Measurements from ENCODE around the gene CHKA. TPM values are rescaled to one million over a fixed set of nuclear protein-coding genes. Genes with fewer than 3 reads are reported as not detected.

The CHKA gene
- total RNA-seq, 1 donor from 2014 or later = 60.4 TPM

GRCh38 chr11:68081691-68082090, 39.5 kb downstream of the CHKA start:
- Mint-ChIP-seq H3K27ac (no peak overlapping the region), H3K4me3 (ENCODE audit: low read depth) (no peak overlapping the region), H3K4me1 (ENCODE audit: low read depth) (peaks cover 2% of the 10 kb centered on the region), H3K36me3 (ENCODE audit: insufficient read depth) (peaks cover 8% of the 10 kb centered on the region), H3K9me3 (ENCODE audit: low read depth) (no peaks in the 10 kb centered on the region), H3K27me3 (no peaks in the 10 kb centered on the region)
- DNase-seq (ENCODE audit: low spot score, unreplicated experiment) = no peak
- TF ChIP-seq CTCF (IDR thresholded peaks at IDR 0.05; ENCODE audit: unreplicated experiment) = no peak

- Mint-ChIP-seq H3K36me3 (ENCODE audit: insufficient read depth) (peaks cover 8% of the 10 kb centered on the region), H3K27me3 (no peaks in the 10 kb centered on the region), H3K27ac (no peak overlapping the region)
These were observed 40.3 kb downstream of the CHKA start for GRCh38 chr11:68080860-68081259.

GRCh38 chr11:68077617-68078582, 43.3 kb downstream of the CHKA start:
- H3K36me3 Mint-ChIP-seq (ENCODE audit: insufficient read depth) = peaks cover 9% of the 10 kb centered on the region
- peak overlapping the region; percentile 8 for H3K27ac Mint-ChIP-seq

More at GRCh38 chr11:68080860-68081259, 40.3 kb downstream of the CHKA start:
- TF ChIP-seq CTCF (IDR thresholded peaks at IDR 0.05; ENCODE audit: unreplicated experiment) = no peak
- peaks cover 2% of the 10 kb centered on the region for H3K4me1 Mint-ChIP-seq (ENCODE audit: low read depth)
- H3K9me3 Mint-ChIP-seq (ENCODE audit: low read depth) = no peaks in the 10 kb centered on the region
- DNase-seq (ENCODE audit: low spot score, unreplicated experiment) = no peak
- no peak overlapping the region for H3K4me3 Mint-ChIP-seq (ENCODE audit: low read depth)

GRCh38 chr11:68076371-68077042, 44.7 kb downstream of the CHKA start:
- no peaks in the 10 kb centered on the region for H3K4me1 Mint-ChIP-seq (ENCODE audit: low read depth)
- no peak overlapping the region for H3K27ac Mint-ChIP-seq
- H3K9me3 Mint-ChIP-seq (ENCODE audit: low read depth) = no peaks in the 10 kb centered on the region
- peak; percentile 54 for TF ChIP-seq CTCF (IDR thresholded peaks at IDR 0.05; ENCODE audit: unreplicated experiment)
- H3K36me3 Mint-ChIP-seq (ENCODE audit: insufficient read depth) = peaks cover 9% of the 10 kb centered on the region
- no peak overlapping the region for H3K4me3 Mint-ChIP-seq (ENCODE audit: low read depth)
- DNase-seq (ENCODE audit: low spot score, unreplicated experiment) = no peak
- no peaks in the 10 kb centered on the region for H3K27me3 Mint-ChIP-seq

More at GRCh38 chr11:68077617-68078582, 43.3 kb downstream of the CHKA start:
- TF ChIP-seq CTCF (IDR thresholded peaks at IDR 0.05; ENCODE audit: unreplicated experiment) = no peak
- no peak for DNase-seq (ENCODE audit: low spot score, unreplicated experiment)
- Mint-ChIP-seq H3K4me1 (ENCODE audit: low read depth) (peaks cover 2% of the 10 kb centered on the region), H3K27me3 (no peaks in the 10 kb centered on the region), H3K9me3 (ENCODE audit: low read depth) (no peaks in the 10 kb centered on the region), H3K4me3 (ENCODE audit: low read depth) (no peak overlapping the region)

- no peaks in the 10 kb centered on the region for H3K27me3 Mint-ChIP-seq
- DNase-seq (ENCODE audit: low spot score, unreplicated experiment) = no peak
- TF ChIP-seq CTCF (IDR thresholded peaks at IDR 0.05; ENCODE audit: unreplicated experiment) = no peak
- H3K4me3 Mint-ChIP-seq (ENCODE audit: low read depth) = no peak overlapping the region
- H3K36me3 Mint-ChIP-seq (ENCODE audit: insufficient read depth) = peaks cover 15% of the 10 kb centered on the region
- H3K27ac Mint-ChIP-seq = no peak overlapping the region
- no peaks in the 10 kb centered on the region for H3K4me1 Mint-ChIP-seq (ENCODE audit: low read depth)
- H3K9me3 Mint-ChIP-seq (ENCODE audit: low read depth) = no peaks in the 10 kb centered on the region
These were observed 46.4 kb downstream of the CHKA start for GRCh38 chr11:68074584-68075352.
